ENCODE data around the gene GINS3. TPM values are rescaled to one million over a fixed set of nuclear protein-coding genes. Genes with fewer than 3 reads are reported as not detected.
"Not testable (repeated sequence)": the region's sequence is repeated elsewhere in the genome, so short reads cannot be mapped to it uniquely, and the experiment has no call there.

GINS3 gene
- total and polyA plus RNA-seq, 12 donors: 7.6 to 25.2 (median 10.5) TPM

- H3K4me1 ChIP-seq (replicated peaks in 1 of 2): no peaks in the 10 kb centered on the region
- no peak for DNase-seq
- no peak for TF ChIP-seq POLR2A (IDR thresholded peaks at IDR 0.05)
- TF ChIP-seq, protein P1, sequence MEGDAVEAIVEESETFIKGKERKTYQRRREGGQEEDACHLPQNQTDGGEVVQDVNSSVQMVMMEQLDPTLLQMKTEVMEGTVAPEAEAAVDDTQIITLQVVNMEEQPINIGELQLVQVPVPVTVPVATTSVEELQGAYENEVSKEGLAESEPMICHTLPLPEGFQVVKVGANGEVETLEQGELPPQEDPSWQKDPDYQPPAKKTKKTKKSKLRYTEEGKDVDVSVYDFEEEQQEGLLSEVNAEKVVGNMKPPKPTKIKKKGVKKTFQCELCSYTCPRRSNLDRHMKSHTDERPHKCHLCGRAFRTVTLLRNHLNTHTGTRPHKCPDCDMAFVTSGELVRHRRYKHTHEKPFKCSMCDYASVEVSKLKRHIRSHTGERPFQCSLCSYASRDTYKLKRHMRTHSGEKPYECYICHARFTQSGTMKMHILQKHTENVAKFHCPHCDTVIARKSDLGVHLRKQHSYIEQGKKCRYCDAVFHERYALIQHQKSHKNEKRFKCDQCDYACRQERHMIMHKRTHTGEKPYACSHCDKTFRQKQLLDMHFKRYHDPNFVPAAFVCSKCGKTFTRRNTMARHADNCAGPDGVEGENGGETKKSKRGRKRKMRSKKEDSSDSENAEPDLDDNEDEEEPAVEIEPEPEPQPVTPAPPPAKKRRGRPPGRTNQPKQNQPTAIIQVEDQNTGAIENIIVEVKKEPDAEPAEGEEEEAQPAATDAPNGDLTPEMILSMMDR (IDR thresholded peaks at IDR 0.05): no peak
- intact Hi-C loops (cut with DNase I): no loop called here
- no peaks in the 10 kb centered on the region for H3K36me3 ChIP-seq (replicated peaks in 1 of 2)
- H3K4me3 ChIP-seq: no peak overlapping the region
- no peak overlapping the region for H3K27ac ChIP-seq
- no peaks in the 10 kb centered on the region for H3K9me3 ChIP-seq (replicated peaks in 1 of 3)
- H3K27me3 ChIP-seq: no peaks in the 10 kb centered on the region
- 79 to 88% (median 81%) methylated on average over 7 of the region's 7 CpGs for WGBS, 4 donors
Observed at GRCh38 chr16:58385218-58385773, 7.0 kb upstream of the GINS3 start.

- intact Hi-C loops (cut with DNase I): no loop called here
- DNase-seq: peak in 1 of 7 donors; percentile 7
- Histone ChIP-seq H3K9me3 (replicated peaks in 1 of 3) (no peaks in the 10 kb centered on the region), H3K4me3 (no peak overlapping the region), H3K27ac (no peak overlapping the region), H3K4me1 (replicated peaks in 1 of 2) (peaks cover 7 to 8% of the 10 kb centered on the region in 2 donors), H3K27me3 (no peaks in the 10 kb centered on the region), H3K36me3 (replicated peaks in 1 of 2) (no peaks in the 10 kb centered on the region)
- no peak for TF ChIP-seq POLR2A (IDR thresholded peaks at IDR 0.05)
- TF ChIP-seq, protein P1 (IDR thresholded peaks at IDR 0.05): no peak
Observed at GRCh38 chr16:58389724-58390123, 2.5 kb upstream of the GINS3 start.

DNA sequence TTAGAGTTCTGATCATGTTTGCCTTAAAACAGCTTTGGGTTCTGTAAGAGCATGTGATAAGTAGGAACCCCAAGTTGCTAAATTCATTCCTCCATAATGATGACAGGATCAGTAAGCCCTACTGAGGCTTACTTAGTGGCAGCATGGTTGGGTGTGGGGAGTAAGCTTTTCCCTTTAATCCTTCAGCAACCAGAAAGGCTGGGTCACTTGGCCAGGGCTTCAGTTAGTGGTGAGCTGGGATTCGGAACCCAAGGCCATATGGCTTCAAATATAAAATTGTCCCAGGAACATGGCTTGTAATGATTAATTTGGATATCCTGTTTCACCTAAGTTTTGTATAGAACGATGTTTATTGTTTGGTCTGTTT lies 850 bp downstream of the GINS3 start:
- Histone ChIP-seq H3K36me3 (replicated peaks in 1 of 2) (no peaks in the 10 kb centered on the region), H3K27me3 (no peaks in the 10 kb centered on the region), H3K4me1 (replicated peaks in 1 of 2) (peaks cover 7 to 8% of the 10 kb centered on the region in 2 donors), H3K9me3 (replicated peaks in 1 of 3) (no peaks in the 10 kb centered on the region), H3K4me3 (peak overlapping the region in 3 of 4 donors; percentile 78 to 98 (median 85)), H3K27ac (peak overlapping the region in 4 of 5 donors; percentile 35 to 76 (median 62))
- TF ChIP-seq, protein P1 (IDR thresholded peaks at IDR 0.05): no peak
- TF ChIP-seq POLR2A (IDR thresholded peaks at IDR 0.05): no peak
- peak in 1 of 7 donors; percentile 19 for DNase-seq
- intact Hi-C loops (cut with DNase I): no loop called here
- WGBS, 4 donors: 45 to 61% (median 51%) methylated on average over 2 of the region's 2 CpGs

- DNase-seq; H3K4me3 ChIP-seq; H3K9me3 ChIP-seq (replicated peaks in 1 of 3); H3K36me3 ChIP-seq (replicated peaks in 1 of 2); H3K27ac ChIP-seq; H3K4me1 ChIP-seq (replicated peaks in 1 of 2); intact Hi-C loops (cut with DNase I); H3K27me3 ChIP-seq: not testable (repeated sequence)
- WGBS, 4 donors: 98 to 100% (median 99%) methylated on average over 4 to 23 of the region's 26 CpGs
Observed at GRCh38 chr16:58396897-58397296, 4.6 kb downstream of the GINS3 start.

All from adrenal gland (tissue), 12 donors.